GM20431 (cell line): ENCODE results near the gene NKIRAS2.

Experiments used
- in situ Hi-C: fragments of 300-500 bp; cut with MseI, MboI; formaldehyde crosslinking; loops from one replicate; pipeline ENCODE4 v1.15.0; 2020; ENCODE audit warnings: low sequenced_read_pairs; ENCODE audit not compliant: unreplicated experiment

The NKIRAS2 gene

DNA sequence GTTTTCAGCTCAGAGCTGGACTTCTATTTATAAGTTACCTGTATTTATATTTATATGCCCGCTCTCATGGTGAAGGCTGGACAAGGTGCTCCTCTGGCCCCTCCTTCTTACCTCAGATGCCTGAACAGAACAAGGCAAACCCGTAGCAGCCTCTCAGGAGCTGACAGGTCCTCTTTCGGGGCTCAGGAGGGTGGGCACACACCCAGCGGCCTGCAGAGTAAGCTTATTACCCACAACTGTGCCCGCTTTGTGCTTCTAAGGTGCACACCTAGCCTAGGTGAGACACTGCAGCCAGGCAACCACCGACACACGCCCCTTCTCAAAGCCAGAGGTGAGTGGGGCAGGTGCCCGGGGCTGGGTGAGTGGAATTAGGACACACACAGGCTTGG, 5.3 kb downstream of the NKIRAS2 start:
- in situ Hi-C loops, result no loop called here

DNA sequence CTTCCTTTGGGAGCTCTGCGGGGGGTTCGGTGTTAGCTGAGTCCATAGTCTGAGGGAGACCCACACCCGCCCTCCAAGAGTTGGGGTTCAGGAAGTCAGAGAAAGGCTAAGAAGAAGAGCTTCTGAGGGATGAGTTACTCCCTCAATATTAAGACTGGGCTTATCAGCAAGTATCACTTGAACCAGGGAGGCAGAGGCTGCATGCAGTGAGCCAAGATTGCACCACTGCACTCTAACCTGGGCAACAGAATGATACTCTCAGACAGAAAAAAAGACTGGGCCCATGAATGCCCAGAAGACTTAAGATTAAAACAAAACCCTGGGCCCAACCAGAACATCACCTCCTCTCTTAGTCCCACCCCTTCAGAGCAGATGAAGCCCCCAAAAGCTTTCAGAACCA, 6.0 kb downstream of the NKIRAS2 start:
- in situ Hi-C loops, result no loop called here

DNA sequence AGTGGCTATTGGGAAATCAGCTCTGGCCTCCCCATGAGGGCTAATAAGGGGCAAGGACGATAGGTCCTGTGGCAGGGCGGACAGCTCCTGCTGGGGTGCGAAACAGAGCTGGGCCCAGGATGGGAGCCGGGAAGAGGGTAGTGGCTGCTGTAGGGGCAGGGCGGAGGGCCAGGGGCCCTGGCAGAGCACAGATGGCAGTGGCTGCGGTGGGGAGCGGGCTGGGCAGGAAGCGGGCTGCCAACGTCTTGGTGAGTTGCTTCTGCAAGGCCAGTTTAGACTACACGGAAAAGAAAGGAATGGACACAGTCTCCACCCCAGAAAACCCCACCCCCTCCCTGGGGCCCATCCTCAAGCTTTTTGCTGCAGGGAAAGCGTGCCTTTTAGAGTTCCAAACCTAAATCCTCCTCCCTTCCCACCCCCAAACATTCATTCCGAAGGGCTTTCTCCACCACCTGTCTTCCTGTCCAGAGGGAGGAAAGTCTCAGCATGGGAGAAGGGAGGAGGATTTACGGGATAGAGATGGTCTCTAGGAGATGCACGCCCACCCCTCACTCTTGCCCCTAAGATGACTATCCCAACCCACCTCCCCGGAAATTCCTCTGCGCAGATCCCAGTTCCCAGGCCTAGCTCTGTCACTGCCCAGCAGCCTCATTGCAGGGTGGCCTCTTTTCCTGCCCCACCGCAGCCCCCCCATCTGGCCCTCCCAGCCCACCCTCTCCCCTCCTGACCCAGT, 7.1 kb downstream of the NKIRAS2 start:
- in situ Hi-C loops, result no loop called here

DNA sequence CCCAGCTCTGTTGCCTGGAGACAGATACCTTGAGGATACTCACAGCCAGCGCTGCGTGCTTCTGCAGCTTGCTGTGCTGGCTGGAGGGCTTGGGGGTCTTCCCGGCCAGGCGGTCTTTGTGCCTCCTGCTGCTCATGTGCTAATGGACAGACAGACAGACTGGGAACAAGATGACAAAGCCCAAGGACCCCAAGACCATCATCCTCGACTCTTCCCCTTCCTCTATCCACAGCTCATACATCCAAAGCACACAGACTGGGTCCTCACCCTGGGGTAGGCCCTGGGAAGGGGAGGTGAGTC, 7.7 kb downstream of the NKIRAS2 start:
- in situ Hi-C loops, result no loop called here

DNA sequence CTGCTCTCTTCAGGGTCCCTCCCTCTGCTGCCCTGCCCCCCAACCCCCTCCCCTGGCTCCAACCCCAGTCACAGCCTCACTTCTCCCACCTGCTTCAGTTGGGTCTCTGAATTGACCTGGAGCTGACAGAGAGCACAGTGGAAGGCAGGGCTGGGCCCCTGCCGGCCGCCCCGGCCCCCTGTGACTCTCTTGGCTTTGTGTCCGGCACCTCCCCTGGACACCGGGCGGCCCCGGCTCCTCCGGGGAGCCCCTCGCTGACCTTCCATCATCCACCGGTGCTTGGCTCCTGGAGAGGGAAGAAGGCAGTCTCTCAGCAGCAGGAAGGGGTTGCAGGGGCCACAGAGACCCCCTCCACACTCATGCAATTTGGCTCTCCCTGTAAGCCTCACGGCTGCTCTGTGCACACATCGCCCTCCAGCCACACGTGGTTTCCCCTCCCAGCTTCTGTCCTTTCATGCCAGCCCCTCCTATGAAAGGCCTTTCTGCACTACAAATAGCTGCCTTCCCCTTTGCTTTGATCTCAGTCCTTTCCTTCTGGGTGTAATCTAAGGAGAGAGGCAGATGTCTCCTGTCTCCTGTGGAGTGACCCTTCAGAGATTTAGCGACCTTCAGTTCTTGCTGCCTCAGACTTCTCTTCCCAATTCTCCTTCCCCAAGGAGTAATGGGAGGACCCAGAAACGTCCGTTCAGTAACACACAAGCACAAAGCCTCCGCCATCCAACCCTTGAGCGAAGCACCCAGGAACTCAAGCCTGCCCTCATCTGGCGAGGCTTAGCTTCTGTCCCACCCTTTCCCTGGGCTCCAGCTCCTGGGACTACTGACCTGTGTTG, 8.3 kb downstream of the NKIRAS2 start:
- in situ Hi-C loops, result no loop called here

DNA sequence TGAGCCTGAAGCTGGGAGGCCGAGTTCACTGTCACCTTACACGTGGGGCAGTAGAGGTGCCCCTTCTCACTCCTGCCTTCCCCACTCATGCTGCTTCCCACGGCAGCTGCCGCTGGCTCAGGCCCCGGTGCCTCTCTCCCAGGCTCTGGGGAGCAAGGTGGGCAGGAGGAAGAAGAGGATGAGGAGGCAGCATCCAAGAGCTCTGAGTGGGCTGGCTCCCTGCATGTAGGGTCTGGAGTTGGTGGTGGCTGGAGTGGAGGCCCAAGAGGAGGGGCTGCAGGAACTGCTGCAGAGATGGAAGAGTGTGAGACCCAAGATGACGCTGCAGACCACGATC, 8.9 kb downstream of the NKIRAS2 start:
- in situ Hi-C loops, result no loop called here

DNA sequence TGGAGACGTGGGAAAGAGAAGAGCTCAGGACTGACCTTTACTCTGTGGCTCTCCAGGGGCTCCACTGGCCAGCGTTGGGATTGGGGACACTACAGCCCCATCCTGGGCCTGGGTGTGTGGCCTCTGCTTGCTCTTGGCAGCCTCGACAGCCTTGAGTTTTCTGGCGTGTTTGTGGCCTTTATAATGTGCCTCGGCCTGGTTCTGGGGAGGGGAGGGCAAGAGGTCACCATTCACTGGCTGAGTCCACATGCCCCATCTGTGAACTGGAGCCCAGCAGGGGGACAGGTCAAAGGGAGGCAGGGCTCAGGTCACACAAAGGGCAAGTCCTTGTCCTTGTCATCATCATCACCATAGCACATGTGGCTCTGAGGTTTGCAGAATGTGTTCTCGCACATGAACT, 11.7 kb downstream of the NKIRAS2 start:
- in situ Hi-C loops, result no loop called here

DNA sequence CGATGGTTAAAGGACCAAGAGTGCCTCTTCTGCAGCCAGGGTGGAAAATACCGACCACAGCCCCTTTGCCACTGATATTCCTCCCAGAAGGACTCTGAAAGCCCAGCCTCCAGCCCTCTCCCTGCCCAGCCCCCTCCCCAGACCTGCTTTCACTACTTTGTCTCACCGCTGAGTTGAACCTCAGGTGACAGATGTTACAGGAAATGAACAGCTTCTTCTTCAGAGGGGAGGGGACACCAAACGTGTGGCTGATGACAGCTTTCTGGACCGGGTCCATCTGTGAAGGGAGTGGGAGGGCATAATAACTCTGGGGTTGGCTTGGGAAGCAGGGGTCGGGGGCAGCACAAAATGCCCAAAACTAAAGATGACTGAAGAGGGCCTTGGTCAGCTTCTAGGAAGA, 14.2 kb downstream of the NKIRAS2 start:
- in situ Hi-C loops, result no loop called here

DNA sequence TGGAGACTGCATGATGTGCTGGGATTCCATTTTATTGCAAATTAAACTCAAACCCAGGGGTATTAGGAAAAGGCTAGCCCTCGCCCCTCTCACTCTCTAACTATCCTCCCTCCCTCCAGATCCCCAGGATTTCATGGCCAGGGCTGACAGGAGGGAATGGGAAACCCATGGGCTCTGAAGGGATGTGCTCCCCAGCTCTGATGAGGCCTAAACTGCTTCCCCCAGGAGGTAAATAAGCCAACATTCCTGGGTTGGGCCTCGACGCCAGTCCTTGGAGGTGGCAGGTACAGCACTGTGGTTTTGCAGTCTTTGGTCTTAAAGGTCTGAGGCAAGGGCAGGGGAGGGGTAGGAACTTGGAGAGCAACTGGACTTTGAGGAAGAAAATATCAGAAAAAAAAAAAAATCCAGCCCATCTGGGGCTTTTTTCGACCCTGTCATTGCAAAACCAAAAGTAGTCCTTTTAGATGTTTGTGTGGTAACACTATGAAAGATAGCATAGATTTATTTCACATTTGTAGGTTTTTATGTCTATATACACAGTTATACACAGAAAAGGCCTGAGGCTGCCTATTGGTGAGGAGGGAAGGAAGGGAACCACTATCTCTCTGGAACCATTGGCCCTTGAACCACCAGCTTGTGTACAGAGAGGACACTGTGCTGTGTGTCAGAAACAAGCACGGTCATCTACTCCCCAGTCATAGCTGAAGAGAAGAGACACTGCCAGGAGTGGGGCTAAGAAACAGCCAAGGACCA, 18.5 kb downstream of the NKIRAS2 start:
- in situ Hi-C loops, result no loop called here

DNA sequence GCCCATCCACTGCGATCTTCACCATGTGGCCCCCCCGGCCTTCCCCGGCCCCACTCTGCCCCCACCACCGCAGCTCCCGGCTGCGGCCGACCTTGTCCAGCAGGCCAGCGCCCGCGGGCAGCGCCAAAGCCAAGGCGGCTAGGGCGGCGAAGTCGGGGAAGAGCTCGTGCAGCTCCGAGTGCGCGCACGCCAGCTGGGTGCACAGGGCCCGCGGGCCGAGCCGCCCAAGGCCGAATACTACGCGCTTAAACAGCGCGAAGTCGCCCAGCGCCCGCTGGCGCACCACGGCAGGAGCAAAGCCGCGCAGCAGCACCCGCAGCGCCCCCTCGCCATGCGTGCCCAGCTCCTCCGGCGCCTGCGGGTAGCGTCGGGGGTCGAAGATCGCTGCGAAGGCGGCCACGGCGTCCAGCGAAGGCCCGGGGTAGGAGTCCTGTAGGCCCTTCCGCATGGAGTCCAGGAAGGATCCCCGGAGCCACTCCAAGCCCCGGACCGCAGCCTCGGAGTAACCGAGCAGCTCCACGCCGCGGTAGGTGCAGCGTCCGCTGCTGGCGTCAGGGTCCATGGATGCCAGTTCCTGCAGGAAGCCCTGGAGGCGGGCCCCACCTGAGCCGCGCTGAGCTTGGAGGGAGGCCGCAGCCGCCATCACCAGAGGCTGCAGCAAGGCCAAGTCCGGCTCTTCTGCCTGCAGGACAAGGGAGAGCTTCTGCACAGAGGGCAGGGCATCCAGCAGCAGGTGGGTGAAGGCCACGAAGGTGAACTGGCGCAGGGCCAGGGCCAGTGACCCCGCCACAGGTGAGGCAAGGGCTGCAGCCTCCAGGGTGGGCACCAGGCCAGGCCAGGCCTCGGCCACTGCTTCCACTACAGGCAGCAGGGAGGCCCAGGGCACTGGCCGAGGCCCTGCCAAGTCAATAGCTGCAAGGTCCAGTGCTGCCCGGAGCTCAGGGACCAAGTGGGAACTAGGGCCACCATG, 20.2 kb downstream of the NKIRAS2 start:
- in situ Hi-C loops, result no loop called here

DNA sequence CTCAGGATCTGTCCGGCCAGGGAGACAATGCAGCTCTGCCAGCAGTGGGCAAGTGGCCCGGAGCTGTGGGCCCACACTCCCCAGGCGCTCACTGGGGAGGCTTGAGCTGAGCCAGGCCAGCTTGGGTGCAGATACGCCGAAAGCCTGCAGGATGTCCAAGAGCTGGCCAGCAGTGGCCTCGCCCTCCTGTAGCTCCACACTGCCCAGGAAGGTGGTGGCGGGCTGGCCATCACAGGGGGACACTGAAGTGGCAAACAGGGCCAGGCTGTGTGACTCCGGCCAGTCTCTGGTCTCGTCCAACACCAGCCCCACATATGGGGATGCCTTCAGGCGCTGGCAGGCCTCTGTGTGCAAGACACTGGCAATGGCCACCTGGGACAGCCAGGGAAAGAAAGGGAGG, 20.9 kb downstream of the NKIRAS2 start:
- in situ Hi-C loops, result no loop called here

DNA sequence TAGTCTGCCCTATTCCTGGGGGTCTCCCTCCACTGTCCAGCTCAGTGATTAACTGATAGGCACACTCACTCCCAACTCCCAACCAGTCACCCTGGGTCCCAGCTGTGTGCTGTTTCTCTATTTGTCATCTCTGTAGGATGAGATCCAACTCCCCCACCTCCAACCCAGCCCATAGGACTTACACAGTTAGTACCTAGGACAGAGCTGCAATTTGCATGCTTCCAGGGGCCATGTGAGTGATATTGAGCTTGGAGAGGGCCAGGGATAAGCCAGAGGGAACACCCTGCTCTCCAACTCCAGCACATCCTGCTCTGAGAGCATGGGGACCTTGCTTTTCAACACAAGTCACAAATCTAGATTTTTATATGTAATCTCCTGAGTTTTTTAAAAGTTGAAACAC, 21.7 kb downstream of the NKIRAS2 start:
- in situ Hi-C loops, result no loop called here

DNA sequence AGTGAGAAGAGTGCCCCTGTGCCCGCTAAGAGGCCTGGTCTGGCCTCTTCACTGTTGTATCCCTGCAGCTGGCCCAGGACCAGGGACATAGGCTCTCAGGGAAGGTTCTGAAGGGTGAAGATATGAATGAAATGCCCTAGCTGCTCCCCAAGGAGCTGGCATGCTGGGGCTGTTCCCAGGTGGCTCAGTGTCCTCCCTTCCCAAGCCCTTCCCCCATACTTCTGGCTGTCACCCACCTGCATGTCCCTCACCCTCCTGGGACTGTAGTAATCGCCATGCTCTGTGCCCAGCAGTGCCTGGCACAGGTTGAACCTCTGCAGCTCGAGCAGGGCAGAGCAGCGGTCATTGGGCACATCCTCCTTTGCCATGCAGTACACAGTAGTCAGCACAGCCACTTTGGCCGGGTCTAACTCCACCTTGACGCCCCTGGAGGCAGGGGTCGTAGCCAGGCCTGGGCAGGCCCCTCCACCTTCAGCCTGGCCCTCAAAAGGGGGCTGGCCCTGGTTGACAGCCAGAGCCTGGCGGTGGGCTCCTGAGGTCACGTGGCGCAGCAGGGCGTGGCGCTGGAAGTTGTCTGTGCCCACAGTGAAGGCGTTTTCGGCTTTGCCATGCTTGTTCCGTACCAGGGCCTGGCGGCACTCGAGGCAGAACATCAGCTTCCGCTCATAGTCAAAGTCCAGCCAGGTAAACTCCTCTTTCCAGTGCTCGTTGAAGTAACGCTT, 22.9 kb downstream of the NKIRAS2 start:
- in situ Hi-C loops, result no loop called here

DNA sequence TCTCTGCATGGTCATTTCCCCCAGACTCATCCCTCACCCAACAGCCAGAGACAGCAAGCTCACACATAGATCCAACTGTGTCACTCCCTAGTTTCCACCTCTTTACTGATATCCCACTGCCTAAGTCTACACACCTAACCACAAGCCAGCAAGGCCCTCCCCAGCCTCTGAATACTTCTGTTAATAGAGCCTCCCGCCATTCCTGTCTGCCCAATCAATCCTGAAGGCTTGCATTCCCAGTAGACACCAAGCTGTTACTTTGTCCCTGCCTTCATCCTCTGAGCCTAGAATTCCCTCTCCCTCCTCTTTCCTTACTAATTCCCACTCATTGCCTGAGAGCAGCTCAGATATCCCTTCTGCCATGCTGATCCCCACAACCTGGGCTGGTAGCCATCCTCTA, 25.8 kb downstream of the NKIRAS2 start:
- in situ Hi-C loops, result no loop called here

DNA sequence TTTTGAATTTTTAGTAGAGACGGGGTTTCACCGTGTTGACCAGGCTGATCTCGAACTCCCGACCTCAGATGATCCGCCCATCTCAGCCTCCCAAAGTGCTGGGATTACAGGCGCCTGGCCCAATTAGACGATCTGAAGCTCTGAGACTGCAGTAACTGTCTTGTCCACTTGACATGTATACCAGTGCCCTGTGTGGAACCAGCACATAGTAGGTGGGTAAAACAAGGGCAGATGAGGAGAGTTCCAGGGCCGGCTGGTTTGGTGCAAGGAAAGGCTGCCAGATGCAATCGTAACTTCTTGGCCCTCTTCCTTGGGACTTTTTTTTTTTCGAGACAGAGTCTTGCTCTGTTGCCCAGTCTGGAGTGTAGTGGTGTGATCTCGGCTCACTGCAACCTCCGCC, 27.5 kb downstream of the NKIRAS2 start:
- in situ Hi-C loops, result no loop called here

DNA sequence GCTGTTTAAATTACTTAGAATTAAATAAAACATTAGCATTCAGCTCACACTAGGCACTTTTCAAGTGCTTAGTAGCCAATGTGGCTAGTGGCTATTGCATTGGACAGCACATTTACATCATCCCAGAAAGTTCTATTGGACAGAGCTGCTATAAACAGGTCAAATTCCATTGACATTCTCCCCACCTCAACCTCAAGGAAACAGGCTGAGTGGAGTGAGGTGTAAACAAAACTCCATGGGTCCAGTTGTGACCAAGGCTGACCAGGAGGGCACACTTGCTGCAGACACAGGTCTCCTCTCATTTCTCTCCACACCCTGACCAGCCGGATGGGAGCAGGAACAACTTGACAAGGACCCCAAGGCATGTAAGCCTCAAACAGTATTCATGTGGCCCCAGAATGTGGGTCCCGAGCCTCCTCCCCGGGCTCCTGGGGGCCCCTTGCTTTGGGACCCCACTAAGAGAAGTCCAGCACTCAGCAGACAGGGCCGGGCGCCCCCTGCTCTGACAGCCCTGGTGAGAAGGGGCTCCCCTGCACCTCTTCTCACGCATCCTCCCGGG, 30.0 kb downstream of the NKIRAS2 start:
- in situ Hi-C loops, result no loop called here

DNA sequence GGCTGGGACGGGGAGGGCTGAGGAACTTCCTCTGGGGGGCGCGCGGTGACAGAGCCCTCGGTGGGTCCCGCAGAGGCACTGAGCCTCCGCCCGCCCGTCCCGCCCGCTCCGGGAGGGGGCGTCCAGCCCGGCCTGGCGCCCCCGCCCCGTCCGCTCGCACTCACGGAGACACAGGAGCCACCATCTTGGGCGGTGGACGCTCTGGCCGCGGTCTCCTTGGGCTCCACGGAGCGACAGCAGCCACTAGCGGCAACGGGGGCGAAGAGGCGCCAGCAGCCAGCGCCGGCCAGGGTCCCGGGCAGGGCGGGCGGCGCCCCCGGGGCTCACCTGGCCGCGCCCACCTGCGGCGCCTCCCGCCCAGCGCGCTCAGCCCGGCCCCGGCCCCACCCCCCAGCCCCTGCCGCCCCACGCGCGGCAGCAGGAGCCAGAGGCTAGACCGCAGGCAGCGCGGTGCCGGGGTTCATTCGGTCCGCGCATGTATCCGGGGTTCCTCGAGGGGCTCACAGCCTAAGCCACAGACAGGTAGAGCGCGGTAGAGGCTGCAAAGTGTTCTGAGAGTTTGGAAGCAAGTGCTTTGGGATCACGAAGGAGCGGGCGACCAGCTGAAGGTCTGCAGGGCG, 30.6 kb downstream of the NKIRAS2 start, which contains the start of gene C17orf113:
Gene C17orf113 (minus strand): TSS at position 209 of the 620 bp plus-strand sequence. CDS start 7,225 bp downstream, outside the sequence.
- in situ Hi-C loops, result no loop called here

DNA sequence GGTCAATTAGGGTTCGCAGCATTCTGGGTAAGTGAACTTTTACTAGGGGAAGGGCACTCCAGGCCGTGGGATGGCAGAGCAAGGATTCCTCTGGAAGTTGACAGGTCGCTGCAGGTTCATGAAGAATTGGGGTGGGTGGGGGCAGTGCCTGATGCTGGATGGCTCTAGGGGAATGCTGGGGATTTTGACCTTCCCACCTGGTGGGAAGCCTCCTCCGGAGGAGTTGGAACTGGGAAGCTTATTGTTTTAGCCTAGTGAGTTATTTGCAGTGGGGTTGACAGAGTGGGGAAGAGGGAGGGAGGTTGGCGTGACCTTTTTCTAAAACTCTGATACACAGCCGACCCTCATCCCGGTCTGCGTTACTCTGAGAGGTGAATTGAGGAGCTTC, 31.1 kb downstream of the NKIRAS2 start:
- in situ Hi-C loops, result no loop called here

DNA sequence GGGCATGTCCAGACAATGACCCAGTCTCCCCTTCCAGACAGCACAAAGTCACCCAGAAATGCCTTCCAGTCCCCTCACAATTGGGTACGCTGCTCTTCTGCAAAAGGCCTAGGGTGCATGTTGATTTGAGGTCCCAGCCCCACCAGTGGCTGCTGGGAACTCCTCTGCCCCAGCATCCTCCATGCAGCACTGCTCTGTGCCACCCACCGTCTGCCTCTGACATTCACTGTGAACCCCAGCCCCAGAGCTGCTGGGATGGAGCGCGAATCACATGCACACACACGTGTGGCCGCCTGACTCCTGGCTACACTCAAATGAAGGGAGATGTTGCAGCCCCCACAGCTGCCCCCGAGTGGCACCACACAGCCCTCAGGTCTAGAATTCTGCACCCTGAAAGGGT, 31.8 kb downstream of the NKIRAS2 start:
- in situ Hi-C loops, result no loop called here
